Natural killer cell (primary cell): ENCODE results near the gene TM4SF4. TPM values are rescaled to one million over a fixed set of nuclear protein-coding genes. Genes with fewer than 3 reads are reported as not detected.
A peak's percentile ranks its signal among the peaks of the same experiment; 100 is the strongest.

Experiments used
- ATAC-seq, 3 donors: fragments of 150-1000 bp in 2 of 3; fragments of 200-7000 bp in 1 of 3; cut with Tn5 transposase; 1 replicate in 1 of 3; 2 replicates in 2 of 3; pipeline ENCODE4 v1.10.0; 2021; ENCODE audit warnings: mild to moderate bottlenecking in 2 of 3, moderate library complexity in 2 of 3
- DNase-seq, 2 donors: peaks; one replicate each; pipeline versions ENCODE4 v3.0.0 to v3.0.0-alpha.2; 2013 to 2021; ENCODE audit warnings: mixed read lengths in 1 of 2
- H3K27ac ChIP-seq: one replicate; pipeline ENCODE4 v1.5.1; 2013; ENCODE audit warnings: mild to moderate bottlenecking, low read length
- H3K27me3 ChIP-seq: one replicate; pipeline ENCODE4 v1.6.1; 2013; ENCODE audit warnings: low read length; ENCODE audit not compliant: control insufficient read depth, insufficient read depth
- H3K36me3 ChIP-seq: one replicate; pipeline ENCODE4 v1.6.1; 2013; ENCODE audit warnings: low read length; ENCODE audit not compliant: control insufficient read depth, insufficient read depth
- H3K4me1 ChIP-seq: one replicate; pipeline ENCODE4 v1.6.1; 2013; ENCODE audit warnings: low read length; ENCODE audit not compliant: control insufficient read depth, insufficient read depth
- H3K4me3 ChIP-seq: one replicate; pipeline ENCODE4 v1.5.1; 2013; ENCODE audit warnings: low read length
- H3K9me3 ChIP-seq: one replicate; pipeline ENCODE4 v1.6.1; 2013; ENCODE audit warnings: low read length; ENCODE audit not compliant: control insufficient read depth, insufficient read depth
- H3K27ac Mint-ChIP-seq, 2 donors: one replicate each; pipeline ENCODE4 v1.8.0; 2022; ENCODE audit warnings: mild to moderate bottlenecking in 2 of 2, mixed read lengths in 2 of 2, moderate library complexity in 1 of 2
- H3K27me3 Mint-ChIP-seq, 2 donors: one replicate each; pipeline ENCODE4 v1.8.0; 2022; ENCODE audit warnings: low read depth in 2 of 2, mixed read lengths in 2 of 2
- H3K36me3 Mint-ChIP-seq: one replicate; pipeline ENCODE4 v1.8.0; 2022; ENCODE audit warnings: mixed read lengths
- H3K4me1 Mint-ChIP-seq, 2 donors: one replicate each; pipeline ENCODE4 v1.8.0; 2022; ENCODE audit warnings: mixed read lengths in 2 of 2
- H3K4me3 Mint-ChIP-seq: one replicate; pipeline ENCODE4 v1.8.0; 2022; ENCODE audit warnings: mild to moderate bottlenecking, moderate library complexity, mixed read lengths
- H3K9me3 Mint-ChIP-seq, 2 donors: one replicate each; pipeline ENCODE4 v1.8.0; 2022; ENCODE audit warnings: mixed read lengths in 2 of 2
- CTCF ChIP-seq: fragments of 200-600 bp; IDR thresholded peaks from one replicate; pipeline ENCODE4 v1.8.0; 2022; ENCODE audit warnings: antibody characterized with exemption
- WGBS: methylation state at CpG from one replicate; pipeline ENCODE4 v1.1.7; 2013; ENCODE audit warnings: missing lambda C conversion rate; ENCODE audit not compliant: insufficient coverage; 5-methylcytosine and 5-hydroxymethylcytosine counted together
- intact Hi-C: fragments of 100-400 bp; cut with micrococcal nuclease; formaldehyde crosslinking; loops from one replicate; pipeline ENCODE4 v1.14.2; 2022
- total RNA-seq, 4 donors: library from RNA; stranded (reverse); fragments of 120-200 nt in 1 of 4; gene quantifications; one replicate each; pipeline versions ENCODE4 v1.2.3 to v1.2.4, GENCODE V29; 2013 to 2022

TM4SF4 gene
- total RNA-seq, 3 donors from 2014 or later (not counting 1 experiment from before 2014, with no cell fraction given) = not detected

- intact Hi-C loops = loop anchor here (10.0 kb wide), 1 partner anchor 362 kb away; the partner anchor contains the start of gene HPS3
- WGBS = 89% methylated on average over 5 of the region's 5 CpGs
Observed at GRCh38 chr3:149486726-149487125, 12.2 kb downstream of the TM4SF4 start.

DNA sequence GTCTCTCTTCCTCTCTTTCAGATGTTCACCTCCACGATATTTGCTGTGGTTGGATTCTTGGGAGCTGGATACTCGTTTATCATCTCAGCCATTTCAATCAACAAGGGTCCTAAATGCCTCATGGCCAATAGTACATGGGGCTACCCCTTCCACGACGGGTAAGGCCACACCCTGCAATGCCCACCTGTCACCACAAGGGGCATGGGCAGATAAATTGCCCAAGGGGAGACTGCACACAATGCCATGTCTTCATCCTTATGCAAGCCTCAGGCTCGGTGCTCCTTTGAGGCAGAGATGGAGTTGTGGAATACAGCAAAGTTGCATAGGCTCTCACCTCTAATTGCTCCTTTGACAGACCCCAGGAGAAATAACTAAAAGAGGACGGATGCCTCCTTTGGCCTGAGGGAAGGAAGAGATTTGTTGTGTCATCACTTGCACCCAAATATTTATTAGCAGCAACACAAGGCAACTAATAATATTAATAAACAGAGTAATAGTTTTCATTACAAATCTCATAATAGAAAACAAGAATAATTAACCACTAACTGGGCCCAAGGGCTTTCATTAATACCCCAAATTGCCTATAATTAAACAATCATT is 13.2 kb downstream of the TM4SF4 start:
- peak; percentile 48 for TF ChIP-seq CTCF
- no peaks in the 10 kb centered on the region for H3K9me3 Mint-ChIP-seq
- H3K4me3 Mint-ChIP-seq = no peak overlapping the region
- Histone ChIP-seq H3K9me3 (no peaks in the 10 kb centered on the region), H3K36me3 (no peaks in the 10 kb centered on the region), H3K4me1 (no peaks in the 10 kb centered on the region), H3K27me3 (no peaks in the 10 kb centered on the region), H3K4me3 (no peak overlapping the region), H3K27ac (no peak overlapping the region)
- H3K4me1 Mint-ChIP-seq = no peaks in the 10 kb centered on the region
- H3K27ac Mint-ChIP-seq = no peak overlapping the region
- H3K36me3 Mint-ChIP-seq = no peaks in the 10 kb centered on the region
- ATAC-seq (peak; percentile 50 to 69 (median 57)), DNase-seq (peak in 1 of 2 donors; percentile 34)
- intact Hi-C loops = loop anchor here (10.0 kb wide), 1 partner anchor 363 kb away; the partner anchor contains the start of gene HPS3
- 63% methylated on average over 5 of the region's 6 CpGs for WGBS
- H3K27me3 Mint-ChIP-seq = peaks cover 10 to 22% of the 10 kb centered on the region in 2 donors

More at GRCh38 chr3:149486726-149487125, 12.2 kb downstream of the TM4SF4 start:
- no peak for ATAC-seq
- Mint-ChIP-seq H3K27ac (no peak overlapping the region), H3K4me3 (no peak overlapping the region), H3K9me3 (no peaks in the 10 kb centered on the region), H3K36me3 (no peaks in the 10 kb centered on the region), H3K4me1 (no peaks in the 10 kb centered on the region), H3K27me3 (peaks cover 6 to 12% of the 10 kb centered on the region in 2 donors)
- Histone ChIP-seq H3K4me3 (no peak overlapping the region), H3K9me3 (no peaks in the 10 kb centered on the region), H3K4me1 (no peaks in the 10 kb centered on the region), H3K27ac (no peak overlapping the region), H3K36me3 (no peaks in the 10 kb centered on the region), H3K27me3 (no peaks in the 10 kb centered on the region)
- TF ChIP-seq CTCF = no peak
- DNase-seq = no peak

DNA sequence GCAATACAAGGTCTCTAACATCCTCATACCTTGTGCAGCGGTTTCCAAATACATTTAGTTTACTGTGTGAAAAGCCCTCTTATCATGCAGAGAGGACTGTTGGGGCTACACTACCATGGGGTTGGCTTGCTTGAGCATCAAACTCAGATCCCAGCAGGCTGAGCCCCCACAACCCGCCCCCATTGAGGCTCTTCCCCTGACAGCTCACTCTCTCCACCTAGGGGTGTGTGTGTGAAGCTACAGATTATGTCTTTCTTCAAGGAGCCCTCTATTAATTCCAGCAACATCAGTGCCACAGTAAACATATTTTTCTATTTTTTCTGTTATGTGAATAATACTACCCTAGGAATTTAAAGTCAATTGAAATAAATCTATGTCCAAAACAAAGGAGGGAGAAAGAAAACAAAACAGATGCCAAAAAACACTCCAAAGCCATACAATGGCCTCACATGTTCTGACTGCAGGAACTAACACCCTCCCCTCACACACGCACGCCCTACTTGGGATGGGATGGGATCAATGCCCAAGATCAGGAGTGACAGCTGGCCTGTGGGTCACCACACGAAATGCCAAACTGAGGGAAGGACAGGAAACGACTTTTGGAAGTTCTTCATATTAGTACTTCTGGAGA is 14.7 kb downstream of the TM4SF4 start:
- H3K4me3 Mint-ChIP-seq = no peak overlapping the region
- H3K4me3 ChIP-seq = no peak overlapping the region
- DNase-seq (no peak), ATAC-seq (no peak)
- no peaks in the 10 kb centered on the region for H3K9me3 ChIP-seq
- H3K36me3 Mint-ChIP-seq = no peaks in the 10 kb centered on the region
- no peaks in the 10 kb centered on the region for H3K4me1 ChIP-seq
- intact Hi-C loops = loop anchor here (10.0 kb wide), 1 partner anchor 364 kb away; the partner anchor contains the start of gene HPS3
- peaks cover 15 to 32% of the 10 kb centered on the region in 2 donors for H3K27me3 Mint-ChIP-seq
- no peaks in the 10 kb centered on the region for H3K9me3 Mint-ChIP-seq
- no peaks in the 10 kb centered on the region for H3K36me3 ChIP-seq
- 74% methylated on average over 6 of the region's 6 CpGs for WGBS
- H3K27ac ChIP-seq = no peak overlapping the region
- H3K27me3 ChIP-seq = no peaks in the 10 kb centered on the region
- H3K27ac Mint-ChIP-seq = no peak overlapping the region
- no peaks in the 10 kb centered on the region for H3K4me1 Mint-ChIP-seq
- TF ChIP-seq CTCF = peak; percentile 28
